ENCODE results near the gene SYT15. TPM values are rescaled to one million over a fixed set of nuclear protein-coding genes. Genes with fewer than 3 reads are reported as not detected.
"Not testable (repeated sequence)": the region's sequence is repeated elsewhere in the genome, so short reads cannot be mapped to it uniquely, and the experiment has no call there.

Gene SYT15
- total and polyA plus RNA-seq, 2 donors (not counting 1 experiment from before 2014, with no cell fraction given) = 0.18 to 0.94 TPM

- H3K9ac ChIP-seq (ENCODE audit: low read length) = no peak overlapping the region
- DNase-seq (no peak), ATAC-seq (ENCODE audit: low read depth) (no peak)
- ChIA-PET CTCF (interaction anchor here (1.1 to 1.7 kb wide), 2 partner anchors 10 to 16 kb away, joined by 4 to 5 read pairs; no protein-coding TSS in a partner anchor), POLR2A (no interaction called here)
- H3K4me3 Mint-ChIP-seq = no peak overlapping the region
- 86% methylated on average over 1 of the region's 1 CpG for WGBS (ENCODE audit: insufficient coverage)
- H3K4me3 ChIP-seq (ENCODE audit: control extremely low read depth in 1 of 5, extremely low read depth in 1 of 5, insufficient read depth in 1 of 5, low read depth in 2 of 5, low read length in 4 of 5) = no peak overlapping the region
- no peaks in the 10 kb centered on the region for H4K20me1 ChIP-seq (ENCODE audit: control insufficient read depth, insufficient read depth, low read length, poor library complexity, severe bottlenecking)
- intact Hi-C loops (cut with micrococcal nuclease) = no loop called here
- H3K4me1 Mint-ChIP-seq = peaks cover 16% of the 10 kb centered on the region
- no peak overlapping the region for H3K27ac ChIP-seq (ENCODE audit: low read length in 2 of 2)
- H3K27me3 Mint-ChIP-seq = peaks cover 2% of the 10 kb centered on the region
- no peaks in the 10 kb centered on the region for H3K79me2 ChIP-seq (ENCODE audit: control insufficient read depth, insufficient read depth, low read length)
- no peaks in the 10 kb centered on the region for H3K36me3 ChIP-seq (replicated peaks in 1 of 2; ENCODE audit: control extremely low read depth in 1 of 2, control insufficient read depth in 1 of 2, extremely low read depth in 1 of 2, insufficient read depth in 2 of 2, low read length in 1 of 2)
- H3K4me2 ChIP-seq (replicated peaks; ENCODE audit: low read depth, low read length, poor library complexity, severe bottlenecking) = no peak overlapping the region
- TF ChIP-seq CTCF (IDR thresholded peaks at IDR 0.05) (no peak), EZH2 (IDR thresholded peaks at IDR 0.05; ENCODE audit: borderline replicate concordance, insufficient read depth, low read depth, low read length, poor library complexity, severe bottlenecking) (no peak)
- peaks cover 0 to 28% (median 14%) of the 10 kb centered on the region in 4 experiments for H3K27me3 ChIP-seq (replicated peaks in 1 of 4; ENCODE audit: control extremely low read depth in 1 of 4, control insufficient read depth in 3 of 4, insufficient read depth in 4 of 4, low read length in 3 of 4)
- H3K4me1 ChIP-seq (ENCODE audit: control insufficient read depth in 2 of 2, insufficient read depth in 2 of 2, low read length in 2 of 2) = peaks cover 7 to 8% of the 10 kb centered on the region in 2 donors
- peaks cover 0 to 4% (median 0%) of the 10 kb centered on the region in 3 donors for H3K9me3 ChIP-seq (ENCODE audit: control extremely low read depth in 1 of 3, control insufficient read depth in 2 of 3, insufficient read depth in 1 of 3, low read length in 2 of 3)
- no peak overlapping the region for H3K27ac Mint-ChIP-seq
- no peak overlapping the region for H2AFZ ChIP-seq (ENCODE audit: insufficient read depth, low read depth, low read length, poor library complexity, severe bottlenecking)
- H3K9me3 Mint-ChIP-seq (ENCODE audit: insufficient read depth) = no peaks in the 10 kb centered on the region
Measured at GRCh38 chr10:46560952-46561351, 18.0 kb upstream of the SYT15 start.

GRCh38 chr10:46565591-46566332, 13.2 kb upstream of the SYT15 start:
- H3K9me3 Mint-ChIP-seq (ENCODE audit: insufficient read depth) = not testable (repeated sequence)

More at GRCh38 chr10:46565591-46566332, 13.2 kb upstream of the SYT15 start:
- H3K27ac ChIP-seq (ENCODE audit: low read length in 2 of 2); H3K36me3 ChIP-seq (replicated peaks in 1 of 2; ENCODE audit: control extremely low read depth in 1 of 2, control insufficient read depth in 1 of 2, extremely low read depth in 1 of 2, insufficient read depth in 2 of 2, low read length in 1 of 2); intact Hi-C loops (cut with micrococcal nuclease); H3K27me3 ChIP-seq (replicated peaks in 1 of 4; ENCODE audit: control extremely low read depth in 1 of 4, control insufficient read depth in 3 of 4, insufficient read depth in 4 of 4, low read length in 3 of 4); H3K79me2 ChIP-seq (ENCODE audit: control insufficient read depth, insufficient read depth, low read length); H2AFZ ChIP-seq (ENCODE audit: insufficient read depth, low read depth, low read length, poor library complexity, severe bottlenecking); H3K27ac Mint-ChIP-seq; H3K4me2 ChIP-seq (replicated peaks; ENCODE audit: low read depth, low read length, poor library complexity, severe bottlenecking); H3K27me3 Mint-ChIP-seq; H3K4me1 ChIP-seq (ENCODE audit: control insufficient read depth in 2 of 2, insufficient read depth in 2 of 2, low read length in 2 of 2); H3K4me3 ChIP-seq (ENCODE audit: control extremely low read depth in 1 of 5, extremely low read depth in 1 of 5, insufficient read depth in 1 of 5, low read depth in 2 of 5, low read length in 4 of 5); H4K20me1 ChIP-seq (ENCODE audit: control insufficient read depth, insufficient read depth, low read length, poor library complexity, severe bottlenecking); POLR2A ChIA-PET; H3K4me1 Mint-ChIP-seq; H3K9me3 ChIP-seq (ENCODE audit: control extremely low read depth in 1 of 3, control insufficient read depth in 2 of 3, insufficient read depth in 1 of 3, low read length in 2 of 3); H3K9ac ChIP-seq (ENCODE audit: low read length): not testable (repeated sequence)
- peak overlapping the region; percentile 26 for H3K4me3 Mint-ChIP-seq
- WGBS (ENCODE audit: insufficient coverage) = 0% methylated on average over 1 of the region's 6 CpGs
- TF ChIP-seq CTCF (IDR thresholded peaks at IDR 0.05) = peak; percentile 52
- peak; percentile 66 for DNase-seq
- CTCF ChIA-PET = interaction anchor here (1.3 kb wide), 1 partner anchor 1331 kb away, joined by 3 read pairs; no protein-coding TSS in a partner anchor
- peak; percentile 67 for ATAC-seq (ENCODE audit: low read depth)
